Inflammatory macrophage treated with lipopolysaccharide for 1 hour (primary cell): ENCODE measurements around the gene CENPX.

Experiments used
- DNase-seq, 2 donors: peaks; one replicate each; pipeline ENCODE4 v3.0.0-alpha.2; 2020 to 2022

Gene CENPX

DNA sequence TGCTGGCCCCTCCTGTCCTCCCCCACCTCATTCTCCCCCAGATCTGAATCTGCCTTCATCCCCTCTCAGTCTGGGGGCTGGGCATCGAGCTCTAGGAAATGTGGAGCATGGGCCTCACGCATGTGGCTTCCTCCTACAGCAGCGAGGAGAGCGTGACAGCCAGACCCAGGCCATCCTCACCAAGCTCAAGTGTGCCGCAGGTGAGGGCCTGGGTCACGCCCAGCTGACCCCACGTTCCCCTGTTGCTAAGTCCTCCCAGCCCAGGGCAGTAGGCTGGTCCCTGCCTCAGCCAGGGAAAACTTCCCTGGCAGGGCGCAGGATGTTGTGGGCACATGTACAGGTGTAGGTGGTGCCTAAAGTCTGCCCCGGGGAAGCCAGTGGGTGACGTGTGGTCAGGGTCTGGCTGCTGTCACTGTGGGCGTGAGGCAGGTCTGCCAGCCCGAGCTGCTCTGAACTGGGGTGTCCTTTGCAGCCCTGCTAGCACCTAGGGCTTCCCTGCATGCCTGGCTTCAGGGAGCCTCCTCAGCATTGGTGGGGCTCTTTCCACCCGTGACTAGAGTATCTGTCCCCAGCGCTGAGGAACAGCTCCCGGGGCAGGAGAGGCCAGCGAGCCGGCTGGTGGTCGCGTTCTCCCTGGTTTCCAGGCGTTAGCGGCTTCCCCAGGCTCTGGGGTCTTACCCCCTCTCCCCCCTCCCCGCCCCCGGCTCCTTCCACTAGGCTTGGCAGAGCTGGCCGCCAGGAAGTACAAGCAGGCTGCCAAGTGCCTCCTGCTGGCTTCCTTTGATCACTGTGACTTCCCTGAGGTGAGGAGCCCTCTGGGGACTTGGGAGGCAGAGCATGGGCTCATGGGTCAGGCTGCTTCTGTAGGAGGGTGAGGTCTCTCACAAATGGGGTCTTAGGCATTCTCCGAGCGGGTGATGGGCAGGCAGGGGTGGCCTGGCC lies 32.6 kb upstream of the CENPX start:
- no peak for DNase-seq

GRCh38 chr17:82054351-82055022 lies 31.8 kb upstream of the CENPX start:
- no peak for DNase-seq

DNA sequence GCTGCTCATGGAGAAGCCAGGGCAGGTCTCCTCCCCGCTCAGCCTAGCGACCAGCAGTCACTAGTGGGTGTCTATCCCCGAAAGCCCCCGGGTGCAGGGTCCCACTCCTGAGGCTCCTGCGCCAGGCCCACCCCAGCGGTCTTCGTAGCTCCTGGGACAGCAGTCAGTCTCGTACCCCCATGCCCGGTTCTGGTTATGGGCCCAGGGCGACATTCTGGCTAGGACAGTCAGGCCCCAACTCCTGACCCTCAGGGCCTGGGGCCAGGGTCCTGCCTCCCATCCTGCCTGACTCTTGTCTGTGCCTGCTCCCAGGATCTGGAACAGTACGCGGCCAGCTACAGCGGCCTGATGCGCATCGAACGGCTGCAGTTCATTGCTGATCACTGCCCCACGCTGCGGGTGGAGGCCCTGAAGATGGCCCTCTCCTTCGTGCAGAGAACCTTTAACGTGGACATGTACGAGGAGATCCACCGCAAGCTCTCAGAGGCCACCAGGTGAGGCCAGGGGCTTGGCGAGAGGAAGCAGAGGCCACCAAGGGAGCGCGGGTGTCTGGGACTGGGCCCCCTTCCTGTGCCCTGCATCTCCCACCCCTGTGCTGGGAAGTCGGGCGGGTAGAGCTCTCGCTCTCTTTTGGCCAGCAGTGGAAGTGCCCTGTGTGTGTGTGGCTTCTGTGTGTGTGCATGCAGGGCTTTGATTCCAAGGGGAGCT lies 31.0 kb upstream of the CENPX start:
- no peak for DNase-seq

- no peak for DNase-seq
Observed at GRCh38 chr17:82053130-82053529, 30.5 kb upstream of the CENPX start.

GRCh38 chr17:82052638-82053059 lies 30.0 kb upstream of the CENPX start:
- no peak for DNase-seq

DNA sequence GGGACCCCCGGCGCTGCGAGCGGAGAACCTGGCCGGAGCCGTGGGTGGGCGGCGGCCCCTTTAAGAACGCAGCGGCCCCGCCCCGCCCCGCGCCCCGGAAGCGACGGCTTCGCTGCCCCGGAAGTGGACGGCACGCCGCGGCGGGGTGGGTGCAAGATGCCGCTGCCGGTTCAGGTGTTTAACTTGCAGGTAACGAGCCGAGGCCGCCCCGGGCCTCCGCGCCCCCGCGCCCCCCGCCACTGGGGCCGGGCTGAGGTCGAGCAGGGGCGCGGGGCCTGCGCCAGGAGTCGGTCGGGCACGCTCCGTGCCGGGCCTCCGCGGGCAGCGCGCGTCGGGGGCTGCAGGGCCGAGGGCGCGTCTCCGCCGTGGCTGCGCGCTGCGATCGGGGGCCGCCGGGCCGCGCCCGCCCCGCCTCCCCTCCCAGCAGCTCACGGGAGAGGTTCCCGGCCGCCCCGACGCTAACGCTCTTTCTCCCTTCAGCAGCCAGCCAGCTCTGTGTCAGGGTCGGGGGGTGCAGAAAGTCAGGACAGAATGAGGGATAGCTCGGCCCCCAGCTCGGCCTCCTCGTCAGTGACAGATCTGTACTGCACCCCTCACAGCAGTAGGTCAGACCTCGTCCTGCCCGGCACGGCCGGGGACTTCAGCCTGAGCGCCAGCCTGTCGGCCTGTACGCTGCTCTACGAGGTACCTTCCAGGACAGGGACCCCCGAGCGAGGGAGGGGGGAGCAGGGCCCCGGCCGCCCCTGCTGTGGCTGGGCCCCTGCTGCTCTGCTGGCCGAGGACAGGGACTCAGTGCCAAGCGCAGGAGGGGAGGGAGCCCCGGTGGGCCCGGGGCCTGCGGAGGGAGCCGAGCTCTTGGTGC lies 29.3 kb upstream of the CENPX start, which contains the start of the genes GPS1 and RFNG:
Gene GPS1, plus strand, starts transcription at position 123 of the 862 bp plus-strand sequence. Its CDS starts 34 bp downstream, at position 157.
Gene RFNG, minus strand, starts transcription at position 36 of the 862 bp plus-strand sequence. CDS start 45 bp downstream, outside the sequence.
- DNase-seq, result peak; percentile 50 to 67

- no peak for DNase-seq
Observed at GRCh38 chr17:82050761-82051641, 28.3 kb upstream of the CENPX start.

DNA sequence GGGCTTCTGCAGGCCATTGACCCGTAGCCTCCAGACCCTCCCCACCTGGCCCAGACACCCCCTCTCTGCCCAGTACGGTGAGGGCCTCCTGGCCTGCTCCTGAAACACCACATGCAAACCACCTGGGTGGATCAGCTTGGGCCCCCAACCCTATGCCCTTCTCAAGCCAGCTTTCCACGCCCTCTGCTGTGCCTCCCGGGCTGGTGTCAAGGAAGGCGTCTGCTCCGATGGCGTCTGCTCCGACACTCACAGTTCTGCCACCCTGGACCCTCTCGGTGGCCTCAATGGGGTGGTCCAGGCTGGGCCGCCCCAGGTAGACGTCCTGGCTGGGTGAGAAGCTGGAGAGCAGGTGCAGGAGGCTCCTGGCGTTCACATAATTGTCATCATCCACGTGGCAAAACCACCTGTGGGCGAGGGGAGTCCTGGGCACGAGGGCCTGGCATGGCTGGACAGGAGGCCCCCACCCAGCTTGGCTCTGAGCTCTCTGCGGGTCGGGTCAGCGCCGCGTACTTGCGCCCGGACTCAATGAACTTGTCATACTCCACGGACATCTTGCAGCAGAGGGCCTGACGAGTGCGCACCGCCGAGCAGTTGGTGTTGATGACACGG lies 27.6 kb upstream of the CENPX start:
- no peak for DNase-seq

DNA sequence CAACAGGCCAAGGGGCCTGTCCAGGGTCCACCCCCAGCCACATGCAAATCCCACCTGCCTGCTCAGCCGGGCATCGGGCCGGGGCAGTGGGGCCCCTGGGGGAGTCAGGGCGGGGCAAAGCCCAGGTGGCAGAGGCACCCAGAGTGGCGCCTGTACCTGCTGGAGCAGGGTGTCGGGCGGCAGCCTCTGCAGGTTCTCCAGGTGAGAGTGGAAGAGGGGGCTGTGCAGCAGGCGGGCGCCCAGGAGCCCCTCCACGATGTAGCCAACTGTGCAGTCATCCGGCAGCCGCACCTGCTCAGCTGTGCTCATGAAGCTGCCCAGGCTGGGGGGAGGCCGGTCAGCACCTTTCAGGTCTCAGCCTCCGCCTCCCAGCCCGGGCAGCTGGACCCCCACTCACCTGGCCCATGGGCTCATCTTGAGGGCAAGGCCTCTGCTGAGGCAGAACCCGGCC lies 26.9 kb upstream of the CENPX start:
- DNase-seq, result no peak

DNA sequence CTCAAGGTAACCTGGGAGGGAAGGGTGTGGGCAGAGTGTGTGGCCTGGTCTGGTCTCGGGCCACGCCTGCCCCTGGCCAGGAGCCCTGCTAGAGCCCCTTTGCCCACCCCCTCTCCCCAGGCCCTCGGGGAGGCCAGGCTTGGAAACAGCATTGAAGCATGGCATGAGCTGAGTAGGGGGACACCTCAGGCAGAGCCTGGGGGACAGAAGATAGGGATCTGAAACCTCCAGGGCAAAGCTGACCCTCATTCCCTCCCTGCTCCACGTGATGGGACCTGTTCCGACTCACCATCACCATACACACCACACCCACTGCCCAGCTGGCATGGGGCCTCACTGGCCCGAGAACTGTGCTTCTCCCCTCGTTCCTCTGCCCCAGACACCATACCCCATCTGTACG lies 26.4 kb upstream of the CENPX start:
- no peak for DNase-seq

DNA sequence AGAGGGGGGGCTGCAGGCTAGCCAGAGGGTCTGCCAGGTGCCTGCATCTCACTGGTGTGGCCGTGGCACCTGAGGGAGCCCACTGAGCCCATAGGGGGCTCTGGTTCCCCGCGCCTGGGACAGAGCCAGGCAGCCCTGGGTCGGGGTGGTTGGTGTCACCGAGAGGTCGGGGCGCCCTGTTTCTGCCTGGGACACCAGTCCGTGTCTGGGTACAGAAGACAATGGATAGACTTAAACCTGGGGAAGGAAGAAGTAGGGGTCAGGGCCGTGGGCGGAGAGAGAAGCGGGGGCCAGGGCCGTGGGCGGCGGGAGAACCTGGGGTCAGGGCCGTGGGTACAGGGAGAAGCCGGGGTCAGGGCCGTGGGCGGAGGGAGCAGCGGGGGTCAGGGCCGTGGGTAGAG lies 25.9 kb upstream of the CENPX start:
- no peak for DNase-seq

- no peak for DNase-seq
Observed at GRCh38 chr17:82047914-82048570, 25.4 kb upstream of the CENPX start.

DNA sequence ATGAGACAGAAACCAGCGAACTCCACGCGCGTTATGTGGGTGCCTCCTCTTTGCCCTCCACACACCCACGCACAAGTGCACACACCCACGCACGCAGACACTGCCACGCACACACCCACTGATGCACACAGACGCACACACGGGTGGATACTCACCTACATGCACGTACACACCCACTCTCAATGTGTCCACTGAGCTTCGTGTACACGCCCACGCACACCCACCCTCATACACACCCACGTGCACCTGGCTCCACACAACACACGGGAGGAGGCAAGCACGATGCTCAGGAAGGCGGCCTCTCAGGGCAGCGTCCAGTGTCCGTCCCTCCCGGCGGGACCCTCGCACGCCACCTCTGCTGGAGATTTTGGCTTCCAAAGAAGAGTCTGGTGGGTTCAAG lies 24.7 kb upstream of the CENPX start:
- no peak for DNase-seq

DNA sequence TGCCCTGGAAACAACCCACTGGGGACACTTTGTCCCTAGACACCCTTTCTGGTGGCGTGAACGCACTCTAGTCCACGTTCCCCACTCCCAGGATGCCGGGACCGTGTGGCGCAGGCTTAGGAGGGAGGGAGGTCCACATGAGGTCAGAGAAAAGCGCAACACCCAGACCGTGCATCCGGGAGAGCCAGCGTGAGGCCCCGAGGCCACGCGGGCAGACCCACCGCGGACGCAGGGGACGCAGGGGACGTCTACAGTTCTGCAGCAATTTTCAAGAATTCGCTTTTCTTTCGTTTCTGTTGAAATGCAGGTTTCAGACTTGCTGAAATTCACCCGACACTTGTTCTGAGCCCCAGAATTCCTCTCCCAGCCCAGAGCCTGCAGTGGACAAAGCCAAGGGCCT lies 24.2 kb upstream of the CENPX start:
- no peak for DNase-seq

GRCh38 chr17:82045936-82046484 lies 23.3 kb upstream of the CENPX start:
- no peak for DNase-seq

DNA sequence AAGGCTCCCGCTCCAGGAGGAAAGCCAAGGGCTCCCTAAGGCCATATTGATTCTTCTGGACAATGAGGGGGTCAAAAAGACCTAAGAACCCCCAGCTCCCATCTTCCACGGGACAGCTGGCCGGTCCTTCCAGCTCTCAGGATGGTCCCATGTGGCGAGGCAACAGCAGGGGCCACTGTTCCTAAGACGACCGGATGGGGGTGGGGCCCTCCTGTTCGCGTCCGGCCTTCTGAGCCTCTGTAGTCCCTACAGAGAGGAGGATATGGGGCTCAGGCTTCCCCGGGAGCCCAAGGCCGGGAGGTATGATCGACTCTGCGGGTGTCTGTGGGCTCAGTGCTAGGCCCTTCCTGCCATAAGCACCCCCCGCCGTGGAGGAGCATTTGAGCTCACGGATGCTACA lies 20.8 kb upstream of the CENPX start:
- no peak for DNase-seq

GRCh38 chr17:82042649-82043048 lies 20.0 kb upstream of the CENPX start:
- no peak for DNase-seq

- no peak for DNase-seq
Observed at GRCh38 chr17:82041144-82041814, 18.6 kb upstream of the CENPX start.

GRCh38 chr17:82039695-82040299 lies 17.1 kb upstream of the CENPX start:
- DNase-seq, result no peak
